Small intestine (tissue), 7 donors: Measurements from ENCODE around the gene SNAP25. TPM values are rescaled to one million over a fixed set of nuclear protein-coding genes. Genes with fewer than 3 reads are reported as not detected.

Source experiments
- DNase-seq, 2 donors: peaks; one replicate each; pipeline versions ENCODE4 v3.0.0 to v3.0.0-alpha.2; 2013
- FAIRE-seq: peaks from 2 replicates; lab custom pipeline; 2012; peaks lifted over from hg19 to GRCh38; lab: Jason Lieb, UNC
- H3K27ac ChIP-seq, 3 donors: one replicate each; pipeline ENCODE4 v1.5.1; 2013; ENCODE audit warnings: low read length in 2 of 3, mild to moderate bottlenecking in 2 of 3, control low read depth in 1 of 3, inconsistent platforms in 1 of 3, low read depth in 1 of 3, moderate library complexity in 1 of 3
- H3K27me3 ChIP-seq, 3 donors: one replicate each; pipeline ENCODE4 v1.6.1; 2013; ENCODE audit warnings: low read length in 3 of 3, inconsistent platforms in 1 of 3; ENCODE audit not compliant: control insufficient read depth in 3 of 3, insufficient read depth in 3 of 3
- H3K36me3 ChIP-seq, 3 donors: one replicate each; pipeline ENCODE4 v1.6.1; 2013; ENCODE audit warnings: low read length in 3 of 3, inconsistent platforms in 1 of 3, low read depth in 1 of 3, mild to moderate bottlenecking in 1 of 3, moderate library complexity in 1 of 3; ENCODE audit not compliant: control insufficient read depth in 3 of 3, insufficient read depth in 2 of 3
- H3K4me1 ChIP-seq, 3 donors: one replicate each; pipeline ENCODE4 v1.6.1; 2013; ENCODE audit warnings: low read length in 2 of 3, inconsistent platforms in 1 of 3, low read depth in 1 of 3, mild to moderate bottlenecking in 1 of 3, moderate library complexity in 1 of 3; ENCODE audit not compliant: control insufficient read depth in 3 of 3, insufficient read depth in 2 of 3
- H3K4me3 ChIP-seq, 3 donors: one replicate each; pipeline ENCODE4 v1.5.1; 2013; ENCODE audit warnings: low read length in 3 of 3, control low read depth in 1 of 3, inconsistent platforms in 1 of 3, low read depth in 1 of 3, mild to moderate bottlenecking in 1 of 3, moderate library complexity in 1 of 3
- H3K9me3 ChIP-seq, 2 donors: one replicate each; pipeline ENCODE4 v1.6.1; 2013; ENCODE audit warnings: low read depth in 1 of 2, low read length in 1 of 2; ENCODE audit not compliant: control insufficient read depth in 2 of 2, insufficient read depth in 1 of 2
- WGBS, 3 donors: extraction: QIAGEN DNeasy Blood & Tissue Kit; methylation state at CpG; one replicate each; pipeline ENCODE4 v1.1.7; 2013; 5-methylcytosine and 5-hydroxymethylcytosine counted together
- polyA plus RNA-seq, 4 donors: library from polyadenylated mRNA; stranded (reverse) in 3 of 4; unstranded in 1 of 4; fragments of 200-250 nt in 3 of 4; fragments of 120-200 nt in 1 of 4; gene quantifications; one replicate each; pipeline versions ENCODE4 v1.2.1 to v1.2.3, GENCODE V29; 2013
- donor health status: healthy with polysubstance abuse.
- donor health status: control.
- donor health status: control.
- donor health status: Bipolar disorder and iron deficiency.
- donor health status: healthy.

The SNAP25 gene
- polyA plus RNA-seq, 4 donors = 2.0 to 10.7 (median 2.8) TPM

GRCh38 chr20:10297684-10298240 is 79.1 kb downstream of the SNAP25 start:
- no peak for FAIRE-seq

GRCh38 chr20:10300582-10301446 is 82.2 kb downstream of the SNAP25 start:
- FAIRE-seq = no peak
- no peak overlapping the region for H3K27ac ChIP-seq
- no peaks in the 10 kb centered on the region for H3K4me1 ChIP-seq
- H3K9me3 ChIP-seq = no peaks in the 10 kb centered on the region
- H3K27me3 ChIP-seq = no peaks in the 10 kb centered on the region
- H3K4me3 ChIP-seq = no peak overlapping the region
- no peak for DNase-seq
- H3K36me3 ChIP-seq = no peaks in the 10 kb centered on the region
- 65 to 69% (median 67%) methylated on average over 5 of the region's 5 CpGs for WGBS, 3 donors

More at GRCh38 chr20:10297684-10298240, 79.1 kb downstream of the SNAP25 start:
- no peak overlapping the region for H3K4me3 ChIP-seq
- H3K36me3 ChIP-seq = no peaks in the 10 kb centered on the region
- no peak overlapping the region for H3K27ac ChIP-seq
- H3K4me1 ChIP-seq = no peaks in the 10 kb centered on the region
- no peak for DNase-seq
- WGBS, 3 donors = 45 to 60% (median 53%) methylated on average over 1 of the region's 1 CpG
- no peaks in the 10 kb centered on the region for H3K9me3 ChIP-seq
- H3K27me3 ChIP-seq = no peaks in the 10 kb centered on the region

- Histone ChIP-seq H3K27me3 (no peaks in the 10 kb centered on the region), H3K27ac (no peak overlapping the region), H3K36me3 (no peaks in the 10 kb centered on the region), H3K4me3 (no peak overlapping the region), H3K4me1 (no peaks in the 10 kb centered on the region), H3K9me3 (no peaks in the 10 kb centered on the region)
- WGBS, 3 donors = 41 to 47% (median 44%) methylated on average over 3 of the region's 3 CpGs
- DNase-seq (no peak), FAIRE-seq (no peak)
These were observed 85.2 kb downstream of the SNAP25 start for GRCh38 chr20:10303852-10304251.

- FAIRE-seq = no peak
- Histone ChIP-seq H3K27me3 (no peaks in the 10 kb centered on the region), H3K9me3 (no peaks in the 10 kb centered on the region), H3K36me3 (no peaks in the 10 kb centered on the region), H3K4me3 (no peak overlapping the region), H3K4me1 (no peaks in the 10 kb centered on the region), H3K27ac (no peak overlapping the region)
- DNase-seq = no peak
- 61 to 74% (median 69%) methylated on average over 3 of the region's 3 CpGs for WGBS, 3 donors
These were observed 85.9 kb downstream of the SNAP25 start for GRCh38 chr20:10304471-10305046.

GRCh38 chr20:10306440-10307358 is 88.1 kb downstream of the SNAP25 start:
- Histone ChIP-seq H3K27ac (no peak overlapping the region), H3K4me1 (no peaks in the 10 kb centered on the region), H3K9me3 (no peaks in the 10 kb centered on the region), H3K27me3 (no peaks in the 10 kb centered on the region), H3K36me3 (no peaks in the 10 kb centered on the region), H3K4me3 (no peak overlapping the region)
- DNase-seq (no peak), FAIRE-seq (no peak)
- 47 to 59% (median 53%) methylated on average over 3 of the region's 3 CpGs for WGBS, 3 donors

GRCh38 chr20:10307359-10307735 is 88.7 kb downstream of the SNAP25 start:
- WGBS, 3 donors = 51 to 67% (median 60%) methylated on average over 3 of the region's 3 CpGs
- H3K27ac ChIP-seq = no peak overlapping the region
- no peaks in the 10 kb centered on the region for H3K4me1 ChIP-seq
- H3K4me3 ChIP-seq = no peak overlapping the region
- FAIRE-seq = no peak
- H3K36me3 ChIP-seq = no peaks in the 10 kb centered on the region
- H3K27me3 ChIP-seq = no peaks in the 10 kb centered on the region
- no peak for DNase-seq
- H3K9me3 ChIP-seq = no peaks in the 10 kb centered on the region

- H3K27me3 ChIP-seq = no peaks in the 10 kb centered on the region
- 70 to 97% (median 89%) methylated on average over 2 of the region's 2 CpGs for WGBS, 3 donors
- FAIRE-seq (no peak), DNase-seq (no peak)
- no peak overlapping the region for H3K27ac ChIP-seq
- no peak overlapping the region for H3K4me3 ChIP-seq
- H3K4me1 ChIP-seq = no peaks in the 10 kb centered on the region
- H3K36me3 ChIP-seq = no peaks in the 10 kb centered on the region
- H3K9me3 ChIP-seq = no peaks in the 10 kb centered on the region
These were observed 90.0 kb downstream of the SNAP25 start for GRCh38 chr20:10308652-10309051.

GRCh38 chr20:10309326-10309725 is 90.7 kb downstream of the SNAP25 start:
- Histone ChIP-seq H3K27ac (no peak overlapping the region), H3K4me3 (no peak overlapping the region), H3K4me1 (no peaks in the 10 kb centered on the region), H3K9me3 (no peaks in the 10 kb centered on the region), H3K36me3 (no peaks in the 10 kb centered on the region), H3K27me3 (no peaks in the 10 kb centered on the region)
- DNase-seq (no peak), FAIRE-seq (no peak)
- WGBS, 3 donors = 85 to 88% (median 87%) methylated on average over 2 of the region's 2 CpGs
